ENCODE data around the gene FKBP15. TPM values are rescaled to one million over a fixed set of nuclear protein-coding genes. Genes with fewer than 3 reads are reported as not detected.

FKBP15 gene
- total RNA-seq, 1 experiment from 2014 or later = 14.9 TPM

DNA sequence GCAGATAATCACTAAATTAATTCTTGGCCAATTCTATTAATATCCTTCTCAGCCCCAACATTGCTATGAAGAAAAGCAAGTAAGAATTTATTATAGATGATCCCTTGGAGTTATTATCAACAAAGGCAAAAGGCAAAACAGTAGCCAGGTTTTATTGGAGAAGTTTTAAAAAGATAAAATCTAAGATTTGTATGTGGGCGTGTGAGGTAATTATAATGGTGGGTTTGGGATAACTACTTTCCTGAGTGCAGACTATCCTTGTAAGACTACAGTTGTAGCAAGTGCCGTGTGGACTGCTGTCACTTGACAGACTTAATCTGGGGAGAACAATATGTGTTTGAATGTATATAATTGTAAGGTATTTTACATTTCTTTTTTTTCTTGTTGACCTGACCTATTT lies 23.5 kb upstream of the FKBP15 start (continued):
- no peak for TF ChIP-seq JAZF1 (CRISPR knock-in tag; IDR thresholded peaks at IDR 0.05)
- TF ChIP-seq, protein P1, sequence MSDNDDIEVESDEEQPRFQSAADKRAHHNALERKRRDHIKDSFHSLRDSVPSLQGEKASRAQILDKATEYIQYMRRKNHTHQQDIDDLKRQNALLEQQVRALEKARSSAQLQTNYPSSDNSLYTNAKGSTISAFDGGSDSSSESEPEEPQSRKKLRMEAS (CRISPR knock-in tag; IDR thresholded peaks at IDR 0.05) = no peak

DNA sequence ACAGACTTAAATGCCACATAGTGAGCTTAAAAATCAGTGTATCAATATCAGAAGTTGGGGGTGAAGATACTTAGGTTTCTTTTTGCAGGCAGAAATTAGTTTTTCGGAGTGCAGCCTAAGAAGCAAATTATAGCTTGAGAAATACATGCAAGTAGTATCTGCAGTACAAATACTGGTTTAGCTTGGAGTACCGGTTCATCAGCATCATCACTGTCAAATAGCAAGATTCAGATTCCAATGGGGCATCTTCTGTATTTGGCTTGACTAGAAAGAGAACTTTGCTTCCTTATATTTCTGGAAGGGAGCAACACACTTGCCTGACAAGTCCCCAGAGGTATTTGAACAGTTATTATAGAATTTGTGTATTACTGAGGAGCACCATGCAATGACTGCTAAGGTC lies 20.1 kb upstream of the FKBP15 start:
- Mint-ChIP-seq H3K4me3 (no peak overlapping the region), H3K27ac (no peak overlapping the region), H3K36me3 (no peaks in the 10 kb centered on the region), H3K27me3 (ENCODE audit: low read depth) (no peaks in the 10 kb centered on the region), H3K4me1 (peaks cover 4% of the 10 kb centered on the region; the same call in 1 of the 2 replicates), H3K9me3 (no peaks in the 10 kb centered on the region)
- POLR2A ChIA-PET = interaction anchor here (0.7 kb wide), 1 partner anchor 972 kb away, joined by 4 read pairs; no protein-coding TSS in a partner anchor
- no peak for ATAC-seq
- DNase-seq (ENCODE audit: low spot score) = no peak
- TF ChIP-seq JAZF1 (CRISPR knock-in tag; IDR thresholded peaks at IDR 0.05) (no peak), TCF7 (CRISPR knock-in tag; IDR thresholded peaks at IDR 0.05; ENCODE audit: low read depth) (no peak), ZNF219 (CRISPR knock-in tag; IDR thresholded peaks at IDR 0.05; ENCODE audit: borderline replicate concordance) (no peak), NR2C2 (CRISPR knock-in tag; IDR thresholded peaks at IDR 0.05) (no peak), ZNF263 (CRISPR knock-in tag; IDR thresholded peaks at IDR 0.05; ENCODE audit: low read depth) (no peak), ZNF416 (CRISPR knock-in tag; IDR thresholded peaks at IDR 0.05) (no peak), SMAD3 (CRISPR knock-in tag; IDR thresholded peaks at IDR 0.05; ENCODE audit: borderline replicate concordance) (no peak), CREB1 (CRISPR knock-in tag; IDR thresholded peaks at IDR 0.05) (no peak), HMGA2 (CRISPR knock-in tag; IDR thresholded peaks at IDR 0.05) (no peak), CBFB (CRISPR knock-in tag; IDR thresholded peaks at IDR 0.05; ENCODE audit: low read depth) (no peak), OVOL2 (CRISPR knock-in tag; IDR thresholded peaks at IDR 0.05; ENCODE audit: borderline replicate concordance) (no peak), ATF1 (CRISPR knock-in tag; IDR thresholded peaks at IDR 0.05) (no peak), TEAD4 (CRISPR knock-in tag; IDR thresholded peaks at IDR 0.05) (no peak)
- TF ChIP-seq, protein P2, sequence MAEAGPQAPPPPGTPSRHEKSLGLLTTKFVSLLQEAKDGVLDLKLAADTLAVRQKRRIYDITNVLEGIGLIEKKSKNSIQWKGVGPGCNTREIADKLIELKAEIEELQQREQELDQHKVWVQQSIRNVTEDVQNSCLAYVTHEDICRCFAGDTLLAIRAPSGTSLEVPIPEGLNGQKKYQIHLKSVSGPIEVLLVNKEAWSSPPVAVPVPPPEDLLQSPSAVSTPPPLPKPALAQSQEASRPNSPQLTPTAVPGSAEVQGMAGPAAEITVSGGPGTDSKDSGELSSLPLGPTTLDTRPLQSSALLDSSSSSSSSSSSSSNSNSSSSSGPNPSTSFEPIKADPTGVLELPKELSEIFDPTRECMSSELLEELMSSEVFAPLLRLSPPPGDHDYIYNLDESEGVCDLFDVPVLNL (CRISPR knock-in tag; IDR thresholded peaks at IDR 0.05; ENCODE audit: borderline replicate concordance, low read depth) = no peak
- TF ChIP-seq, protein P3, sequence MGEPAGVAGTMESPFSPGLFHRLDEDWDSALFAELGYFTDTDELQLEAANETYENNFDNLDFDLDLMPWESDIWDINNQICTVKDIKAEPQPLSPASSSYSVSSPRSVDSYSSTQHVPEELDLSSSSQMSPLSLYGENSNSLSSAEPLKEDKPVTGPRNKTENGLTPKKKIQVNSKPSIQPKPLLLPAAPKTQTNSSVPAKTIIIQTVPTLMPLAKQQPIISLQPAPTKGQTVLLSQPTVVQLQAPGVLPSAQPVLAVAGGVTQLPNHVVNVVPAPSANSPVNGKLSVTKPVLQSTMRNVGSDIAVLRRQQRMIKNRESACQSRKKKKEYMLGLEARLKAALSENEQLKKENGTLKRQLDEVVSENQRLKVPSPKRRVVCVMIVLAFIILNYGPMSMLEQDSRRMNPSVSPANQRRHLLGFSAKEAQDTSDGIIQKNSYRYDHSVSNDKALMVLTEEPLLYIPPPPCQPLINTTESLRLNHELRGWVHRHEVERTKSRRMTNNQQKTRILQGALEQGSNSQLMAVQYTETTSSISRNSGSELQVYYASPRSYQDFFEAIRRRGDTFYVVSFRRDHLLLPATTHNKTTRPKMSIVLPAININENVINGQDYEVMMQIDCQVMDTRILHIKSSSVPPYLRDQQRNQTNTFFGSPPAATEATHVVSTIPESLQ (CRISPR knock-in tag; IDR thresholded peaks at IDR 0.05) = no peak
- TF ChIP-seq, protein P4, sequence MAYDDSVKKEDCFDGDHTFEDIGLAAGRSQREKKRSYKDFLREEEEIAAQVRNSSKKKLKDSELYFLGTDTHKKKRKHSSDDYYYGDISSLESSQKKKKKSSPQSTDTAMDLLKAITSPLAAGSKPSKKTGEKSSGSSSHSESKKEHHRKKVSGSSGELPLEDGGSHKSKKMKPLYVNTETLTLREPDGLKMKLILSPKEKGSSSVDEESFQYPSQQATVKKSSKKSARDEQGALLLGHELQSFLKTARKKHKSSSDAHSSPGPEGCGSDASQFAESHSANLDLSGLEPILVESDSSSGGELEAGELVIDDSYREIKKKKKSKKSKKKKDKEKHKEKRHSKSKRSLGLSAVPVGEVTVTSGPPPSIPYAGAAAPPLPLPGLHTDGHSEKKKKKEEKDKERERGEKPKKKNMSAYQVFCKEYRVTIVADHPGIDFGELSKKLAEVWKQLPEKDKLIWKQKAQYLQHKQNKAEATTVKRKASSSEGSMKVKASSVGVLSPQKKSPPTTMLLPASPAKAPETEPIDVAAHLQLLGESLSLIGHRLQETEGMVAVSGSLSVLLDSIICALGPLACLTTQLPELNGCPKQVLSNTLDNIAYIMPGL (CRISPR knock-in tag; IDR thresholded peaks at IDR 0.05) = no peak
- TF ChIP-seq, protein P1 (CRISPR knock-in tag; IDR thresholded peaks at IDR 0.05) = no peak
- TF ChIP-seq, protein P5, sequence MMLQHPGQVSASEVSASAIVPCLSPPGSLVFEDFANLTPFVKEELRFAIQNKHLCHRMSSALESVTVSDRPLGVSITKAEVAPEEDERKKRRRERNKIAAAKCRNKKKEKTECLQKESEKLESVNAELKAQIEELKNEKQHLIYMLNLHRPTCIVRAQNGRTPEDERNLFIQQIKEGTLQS (CRISPR knock-in tag; conservative IDR thresholded peaks at IDR 0.05) = no peak
- TF ChIP-seq, protein P6, sequence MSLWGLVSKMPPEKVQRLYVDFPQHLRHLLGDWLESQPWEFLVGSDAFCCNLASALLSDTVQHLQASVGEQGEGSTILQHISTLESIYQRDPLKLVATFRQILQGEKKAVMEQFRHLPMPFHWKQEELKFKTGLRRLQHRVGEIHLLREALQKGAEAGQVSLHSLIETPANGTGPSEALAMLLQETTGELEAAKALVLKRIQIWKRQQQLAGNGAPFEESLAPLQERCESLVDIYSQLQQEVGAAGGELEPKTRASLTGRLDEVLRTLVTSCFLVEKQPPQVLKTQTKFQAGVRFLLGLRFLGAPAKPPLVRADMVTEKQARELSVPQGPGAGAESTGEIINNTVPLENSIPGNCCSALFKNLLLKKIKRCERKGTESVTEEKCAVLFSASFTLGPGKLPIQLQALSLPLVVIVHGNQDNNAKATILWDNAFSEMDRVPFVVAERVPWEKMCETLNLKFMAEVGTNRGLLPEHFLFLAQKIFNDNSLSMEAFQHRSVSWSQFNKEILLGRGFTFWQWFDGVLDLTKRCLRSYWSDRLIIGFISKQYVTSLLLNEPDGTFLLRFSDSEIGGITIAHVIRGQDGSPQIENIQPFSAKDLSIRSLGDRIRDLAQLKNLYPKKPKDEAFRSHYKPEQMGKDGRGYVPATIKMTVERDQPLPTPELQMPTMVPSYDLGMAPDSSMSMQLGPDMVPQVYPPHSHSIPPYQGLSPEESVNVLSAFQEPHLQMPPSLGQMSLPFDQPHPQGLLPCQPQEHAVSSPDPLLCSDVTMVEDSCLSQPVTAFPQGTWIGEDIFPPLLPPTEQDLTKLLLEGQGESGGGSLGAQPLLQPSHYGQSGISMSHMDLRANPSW (CRISPR knock-in tag; conservative IDR thresholded peaks at IDR 0.05; ENCODE audit: low read depth) = no peak
- CTCF ChIA-PET = no interaction called here
